ENCODE results near the gene TTLL11. TPM values are rescaled to one million over a fixed set of nuclear protein-coding genes. Genes with fewer than 3 reads are reported as not detected.
A peak's percentile ranks its signal among the peaks of the same experiment; 100 is the strongest.

The TTLL11 gene
- total RNA-seq, 2 experiments from 2014 or later: 1.5 to 2.1 TPM

DNA sequence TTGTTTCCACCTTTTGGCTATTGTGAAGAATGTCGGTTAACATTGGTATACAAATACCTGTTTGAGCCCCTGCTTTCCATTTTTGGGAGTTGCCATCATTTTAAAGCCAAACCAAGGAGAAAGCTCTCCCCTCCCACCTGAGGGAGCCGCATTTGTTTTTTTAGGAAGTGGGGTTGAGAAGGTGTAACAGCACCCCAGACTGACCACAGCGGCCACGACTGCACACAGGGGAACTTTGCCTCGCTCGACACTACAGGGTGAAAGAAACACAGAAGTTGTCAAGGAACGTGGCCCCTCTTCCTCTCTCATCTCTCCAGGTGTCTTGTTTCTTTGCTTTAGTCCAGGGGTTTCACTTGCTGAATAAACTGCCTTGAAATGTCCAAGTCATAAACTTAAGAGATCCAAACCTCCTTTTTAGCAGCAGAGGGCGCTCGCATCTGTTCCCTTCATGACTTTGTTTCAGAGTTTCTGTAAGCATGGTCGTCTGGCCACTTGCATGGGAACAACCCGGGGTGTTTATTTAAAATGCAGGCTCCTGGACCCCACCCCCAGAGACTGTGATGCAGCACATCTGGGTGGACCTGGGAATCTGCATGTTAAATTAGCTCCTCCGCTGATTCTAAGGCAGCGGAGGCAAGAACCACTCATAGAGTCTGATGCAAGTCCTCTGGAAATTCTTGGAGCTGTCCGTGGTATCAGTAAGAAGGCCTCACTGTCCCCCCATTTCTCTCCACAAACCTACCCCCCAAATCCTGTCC is 2.1 kb upstream of the TTLL11 start:
- ChIA-PET POLR2A (no interaction called here), CTCF (interaction anchor here (0.7 to 5.8 kb wide), 7 partner anchors 23 to 266 kb away, joined by 3 to 105 read pairs (median 4); no protein-coding TSS in a partner anchor)
- no peak overlapping the region for H3K4me3 Mint-ChIP-seq
- H3K27me3 Mint-ChIP-seq: peaks cover 29% of the 10 kb centered on the region
- DNase-seq: peak; percentile 57
- H3K4me1 Mint-ChIP-seq: peaks cover 34% of the 10 kb centered on the region
- no peaks in the 10 kb centered on the region for H3K36me3 Mint-ChIP-seq (ENCODE audit: low read depth)
- H3K9me3 Mint-ChIP-seq: no peaks in the 10 kb centered on the region
- H3K27ac Mint-ChIP-seq: no peak overlapping the region

DNA sequence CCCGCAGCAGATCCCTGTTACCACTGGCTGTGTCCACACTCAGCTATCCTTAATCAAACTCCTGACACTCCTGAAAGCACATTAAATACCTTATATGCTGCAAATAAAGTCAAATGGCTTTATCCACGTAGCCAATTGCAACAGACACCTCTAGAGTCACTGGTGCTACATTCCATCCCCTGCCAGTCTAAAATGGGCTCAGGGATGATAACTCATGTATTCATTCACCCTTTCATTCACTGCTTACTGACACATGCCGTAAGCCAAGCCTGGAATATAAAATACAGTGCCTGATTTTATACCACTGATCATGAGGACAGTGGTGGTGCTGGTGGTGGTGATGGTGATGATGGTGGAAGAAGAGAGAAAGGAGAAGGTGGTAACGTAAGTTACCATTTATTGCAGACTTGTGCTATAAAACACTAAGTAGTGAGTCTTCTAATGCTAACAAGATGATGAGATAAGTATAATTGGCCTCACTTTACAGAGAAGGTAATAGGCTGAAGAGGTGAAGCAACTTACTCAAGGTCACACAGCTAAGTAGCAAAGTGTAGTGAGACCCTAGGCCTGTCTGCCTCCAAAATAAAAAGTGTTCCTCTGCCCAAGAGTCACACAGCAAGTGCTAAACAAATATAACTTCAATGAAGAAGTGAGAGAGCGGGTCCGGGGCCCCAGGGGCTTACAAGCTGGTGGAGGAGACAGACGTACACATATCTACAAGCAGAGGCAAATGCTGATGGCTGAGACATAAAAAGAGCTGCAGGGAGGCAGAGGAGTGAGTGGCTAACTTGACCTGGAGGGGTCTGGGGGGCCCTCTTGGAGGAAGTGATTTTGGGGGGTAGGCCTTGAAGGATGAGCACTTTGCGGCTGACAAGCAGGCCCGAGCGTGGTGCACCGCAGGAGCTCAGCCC is 1.2 kb downstream of the TTLL11 start:
- ChIA-PET CTCF (interaction anchor here (0.6 to 4.9 kb wide), 5 partner anchors 7 to 582 kb away, joined by 3 to 32 read pairs (median 3); no protein-coding TSS in a partner anchor), POLR2A (interaction anchor here (0.8 to 2.1 kb wide), 2 partner anchors 173 to 821 kb away, joined by 3 to 16 read pairs; partner anchors contain the start of genes MRRF, RBM18 and ZBTB6)
- H3K27ac Mint-ChIP-seq: no peak overlapping the region
- H3K9me3 Mint-ChIP-seq: no peaks in the 10 kb centered on the region
- H3K4me1 Mint-ChIP-seq: peaks cover 31% of the 10 kb centered on the region
- peak overlapping the region; percentile 75 for H3K4me3 Mint-ChIP-seq
- no peak for DNase-seq
- no peaks in the 10 kb centered on the region for H3K36me3 Mint-ChIP-seq (ENCODE audit: low read depth)
- peaks cover 12% of the 10 kb centered on the region for H3K27me3 Mint-ChIP-seq

GRCh38 chr9:122090981-122091380 is 2.1 kb downstream of the TTLL11 start:
- H3K9me3 Mint-ChIP-seq: no peaks in the 10 kb centered on the region
- peaks cover 5% of the 10 kb centered on the region for H3K27me3 Mint-ChIP-seq
- H3K4me3 Mint-ChIP-seq: no peak overlapping the region
- ChIA-PET CTCF (interaction anchor here (4.9 kb wide), 1 partner anchor 8 kb away, joined by 32 read pairs; no protein-coding TSS in a partner anchor), POLR2A (no interaction called here)
- peaks cover 27% of the 10 kb centered on the region for H3K4me1 Mint-ChIP-seq
- DNase-seq: no peak
- H3K36me3 Mint-ChIP-seq (ENCODE audit: low read depth): no peaks in the 10 kb centered on the region
- H3K27ac Mint-ChIP-seq: no peak overlapping the region

DNA sequence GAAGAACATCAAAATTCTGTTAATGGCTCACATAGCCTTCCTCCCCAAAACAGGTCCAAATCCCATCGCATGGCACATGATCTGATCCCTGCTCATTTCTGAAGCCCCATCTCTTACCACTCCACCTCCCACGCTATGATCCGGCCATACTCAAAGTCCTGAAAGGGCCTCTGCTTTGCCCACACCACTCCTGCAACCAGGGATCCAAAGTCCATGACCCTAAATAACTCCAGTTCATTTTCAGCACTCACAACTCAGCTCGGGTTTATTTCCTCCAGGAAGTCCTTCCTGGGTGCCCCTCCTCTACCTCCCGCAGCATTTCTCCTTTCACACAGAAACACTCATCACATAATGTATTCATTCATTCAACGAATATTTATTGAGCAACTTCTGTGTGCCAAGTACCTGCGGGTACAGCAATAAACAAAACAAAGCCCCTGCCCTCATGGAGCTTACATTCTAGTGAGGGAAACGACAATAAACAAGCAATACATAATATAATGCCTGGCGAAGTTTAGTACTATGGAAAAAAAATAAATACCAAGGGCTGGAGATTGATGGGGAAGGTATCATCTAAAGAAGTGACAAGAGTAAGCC is 2.7 kb downstream of the TTLL11 start:
- ChIA-PET POLR2A (no interaction called here), CTCF (interaction anchor here (4.9 kb wide), 1 partner anchor 8 kb away, joined by 32 read pairs; no protein-coding TSS in a partner anchor)
- Mint-ChIP-seq H3K4me3 (no peak overlapping the region), H3K27me3 (peaks cover 5% of the 10 kb centered on the region), H3K27ac (no peak overlapping the region), H3K36me3 (ENCODE audit: low read depth) (no peaks in the 10 kb centered on the region), H3K9me3 (no peaks in the 10 kb centered on the region), H3K4me1 (peaks cover 27% of the 10 kb centered on the region)
- no peak for DNase-seq

GRCh38 chr9:122088880-122089706 is 4.0 kb downstream of the TTLL11 start:
- no peaks in the 10 kb centered on the region for H3K9me3 Mint-ChIP-seq
- no peaks in the 10 kb centered on the region for H3K27me3 Mint-ChIP-seq
- no peak for DNase-seq
- H3K27ac Mint-ChIP-seq: no peak overlapping the region
- H3K4me1 Mint-ChIP-seq: peaks cover 20% of the 10 kb centered on the region
- ChIA-PET POLR2A (no interaction called here), CTCF (interaction anchor here (0.9 to 4.9 kb wide), 3 partner anchors 10 to 261 kb away, joined by 3 to 32 read pairs (median 3); no protein-coding TSS in a partner anchor)
- no peaks in the 10 kb centered on the region for H3K36me3 Mint-ChIP-seq (ENCODE audit: low read depth)
- no peak overlapping the region for H3K4me3 Mint-ChIP-seq

DNA sequence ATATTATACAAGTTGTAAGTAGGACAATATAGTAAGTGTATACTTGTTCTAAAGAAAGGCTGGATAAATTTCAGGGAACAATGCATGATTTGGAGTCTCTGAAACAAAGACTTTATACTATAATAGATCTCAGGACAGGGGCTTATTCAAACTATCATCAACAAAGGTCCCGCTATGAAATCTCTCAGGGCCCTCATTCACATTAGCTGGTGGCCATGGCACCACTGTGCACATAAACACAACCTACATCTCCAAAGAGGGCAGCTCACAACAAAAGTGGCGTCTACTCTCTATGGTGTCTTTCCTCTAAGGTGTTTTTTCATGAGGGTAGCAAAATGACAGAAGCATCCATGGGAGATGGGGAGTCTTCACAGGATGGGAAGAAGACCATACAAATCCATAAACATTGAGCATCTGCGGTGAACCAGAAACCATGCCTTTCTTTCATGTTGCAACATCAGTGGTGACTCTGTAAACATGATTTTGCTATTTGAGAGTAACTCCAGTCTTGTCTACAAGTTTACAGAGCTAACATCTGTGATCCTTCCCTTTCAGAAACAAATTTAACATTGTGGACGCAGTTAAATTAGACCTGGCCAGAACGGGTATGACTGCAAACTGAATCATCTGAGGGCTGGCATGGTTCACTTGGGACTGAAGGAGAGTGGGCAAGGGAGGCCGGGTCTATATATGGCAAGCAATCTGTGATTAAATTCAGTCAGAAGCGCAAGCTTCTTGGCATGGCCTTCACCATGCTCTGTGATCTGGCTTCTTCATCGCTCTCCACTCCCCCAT is 5.5 kb downstream of the TTLL11 start:
- ChIA-PET CTCF (interaction anchor here (0.6 to 4.9 kb wide), 4 partner anchors 11 to 36 kb away, joined by 3 to 32 read pairs (median 4); no protein-coding TSS in a partner anchor), POLR2A (no interaction called here)
- Mint-ChIP-seq H3K27me3 (no peaks in the 10 kb centered on the region), H3K4me3 (no peak overlapping the region), H3K4me1 (peaks cover 15% of the 10 kb centered on the region), H3K36me3 (ENCODE audit: low read depth) (no peaks in the 10 kb centered on the region), H3K9me3 (no peaks in the 10 kb centered on the region), H3K27ac (no peak overlapping the region)
- DNase-seq: no peak

DNA sequence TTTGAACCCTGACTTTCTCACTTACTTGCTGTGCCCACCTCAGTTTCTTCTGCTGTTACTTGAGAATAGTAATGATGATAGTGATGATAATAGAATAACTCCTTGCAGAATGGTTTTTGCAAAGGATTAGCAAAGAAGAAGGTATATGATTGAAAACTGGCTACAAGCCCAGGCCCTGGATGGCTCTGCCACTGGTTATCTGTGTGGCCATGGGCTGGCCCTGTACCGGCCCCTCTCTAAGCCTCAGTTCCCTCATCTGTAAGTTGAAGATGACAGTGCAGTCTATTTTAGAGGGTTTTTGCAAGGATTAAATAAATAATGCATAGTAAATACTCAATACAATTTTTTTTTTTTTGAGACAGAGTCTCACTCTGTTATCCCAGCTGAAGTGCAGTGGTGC is 6.2 kb downstream of the TTLL11 start:
- Mint-ChIP-seq H3K27ac (no peak overlapping the region), H3K4me3 (no peak overlapping the region), H3K4me1 (peaks cover 9% of the 10 kb centered on the region), H3K27me3 (no peaks in the 10 kb centered on the region), H3K9me3 (no peaks in the 10 kb centered on the region), H3K36me3 (ENCODE audit: low read depth) (no peaks in the 10 kb centered on the region)
- DNase-seq: no peak
- ChIA-PET CTCF (interaction anchor here (4.9 kb wide), 1 partner anchor 12 kb away, joined by 32 read pairs; no protein-coding TSS in a partner anchor), POLR2A (no interaction called here)

DNA sequence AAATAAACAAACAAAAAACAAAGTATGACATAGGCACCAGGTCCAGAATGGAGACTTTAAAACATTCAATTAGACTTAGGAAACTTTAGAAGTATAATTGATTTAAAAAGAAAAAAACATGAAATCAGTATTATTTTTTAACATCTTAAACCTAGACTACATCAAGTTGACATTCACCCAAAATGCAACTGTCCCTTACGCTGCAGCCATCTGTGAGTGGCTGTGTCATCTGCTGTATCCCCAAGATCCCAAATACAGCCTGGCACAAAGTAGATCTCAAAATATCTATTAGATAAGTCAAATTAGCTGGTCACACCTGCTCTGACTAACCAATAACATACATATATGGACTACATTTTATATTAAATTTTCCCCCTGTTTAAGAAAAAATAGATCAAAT is 7.8 kb downstream of the TTLL11 start:
- POLR2A ChIA-PET: no interaction called here
- no peak for DNase-seq
- Mint-ChIP-seq H3K9me3 (no peaks in the 10 kb centered on the region), H3K4me1 (no peaks in the 10 kb centered on the region), H3K4me3 (no peak overlapping the region), H3K36me3 (ENCODE audit: low read depth) (no peaks in the 10 kb centered on the region), H3K27ac (no peak overlapping the region), H3K27me3 (no peaks in the 10 kb centered on the region)
- CTCF ChIA-PET: interaction anchor here (1.3 to 1.4 kb wide), 2 partner anchors 14 to 39 kb away, joined by 4 to 5 read pairs; no protein-coding TSS in a partner anchor

DNA sequence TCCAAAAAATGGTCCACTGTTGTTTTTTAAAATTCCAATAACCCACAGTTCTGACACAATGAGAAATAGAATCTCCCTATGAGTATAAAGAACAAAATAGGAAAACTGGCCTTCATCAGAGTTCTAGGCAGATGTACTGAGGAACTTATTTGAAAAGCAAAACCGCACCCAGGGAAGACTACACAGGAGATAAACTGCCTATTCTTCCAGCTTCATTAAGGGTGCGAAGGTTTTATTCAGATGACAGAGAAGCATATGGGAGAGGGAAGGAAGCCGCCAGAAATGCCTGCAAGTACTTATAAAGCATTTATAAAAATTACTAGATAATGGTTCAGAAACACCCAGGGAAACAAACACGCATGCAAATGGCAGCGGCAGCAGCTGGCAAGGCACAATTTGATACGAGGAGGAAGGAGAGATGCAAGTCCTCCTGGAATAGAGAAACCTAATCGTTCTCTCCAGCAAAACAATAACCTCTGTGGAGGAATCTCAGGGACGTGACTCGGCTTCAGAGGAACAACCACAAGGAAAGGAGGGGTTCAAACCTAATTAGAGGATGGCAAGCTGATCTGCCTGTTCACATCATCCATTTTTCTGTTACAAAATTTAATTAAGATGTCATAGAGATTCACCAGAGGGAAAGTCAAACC is 9.0 kb downstream of the TTLL11 start:
- DNase-seq: no peak
- no peak overlapping the region for H3K4me3 Mint-ChIP-seq
- H3K4me1 Mint-ChIP-seq: no peaks in the 10 kb centered on the region
- H3K27me3 Mint-ChIP-seq: no peaks in the 10 kb centered on the region
- H3K27ac Mint-ChIP-seq: no peak overlapping the region
- no peaks in the 10 kb centered on the region for H3K9me3 Mint-ChIP-seq
- POLR2A ChIA-PET: no interaction called here
- CTCF ChIA-PET: interaction anchor here (1.4 kb wide), 1 partner anchor 15 kb away, joined by 4 read pairs; no protein-coding TSS in a partner anchor
- H3K36me3 Mint-ChIP-seq (ENCODE audit: low read depth): no peaks in the 10 kb centered on the region

DNA sequence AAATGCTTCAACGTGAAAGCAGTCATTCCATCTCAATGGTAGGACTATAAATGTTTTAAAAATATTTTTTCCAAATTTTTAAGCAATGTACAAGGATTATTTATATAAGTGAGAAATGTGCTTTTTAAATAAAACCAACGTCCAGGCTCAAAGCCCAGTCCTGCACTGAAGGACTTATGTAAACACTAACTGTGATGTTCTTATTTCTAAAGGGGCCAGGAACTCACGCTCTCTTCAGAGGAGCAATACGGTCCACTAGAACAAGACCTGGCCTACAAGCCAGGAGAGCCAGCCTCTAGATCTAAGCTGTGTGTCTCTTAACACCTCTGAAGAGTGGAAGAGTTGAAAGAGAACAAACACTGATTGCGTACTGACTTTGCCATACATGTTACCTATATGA is 12.1 kb downstream of the TTLL11 start:
- no peaks in the 10 kb centered on the region for H3K4me1 Mint-ChIP-seq
- no peaks in the 10 kb centered on the region for H3K27me3 Mint-ChIP-seq
- no peak for DNase-seq
- H3K27ac Mint-ChIP-seq: no peak overlapping the region
- H3K4me3 Mint-ChIP-seq: no peak overlapping the region
- peaks cover 5% of the 10 kb centered on the region for H3K36me3 Mint-ChIP-seq (ENCODE audit: low read depth)
- POLR2A ChIA-PET: no interaction called here
- peaks cover 8% of the 10 kb centered on the region for H3K9me3 Mint-ChIP-seq
- CTCF ChIA-PET: interaction anchor here (0.9 kb wide), 1 partner anchor 18 kb away, joined by 4 read pairs; no protein-coding TSS in a partner anchor

DNA sequence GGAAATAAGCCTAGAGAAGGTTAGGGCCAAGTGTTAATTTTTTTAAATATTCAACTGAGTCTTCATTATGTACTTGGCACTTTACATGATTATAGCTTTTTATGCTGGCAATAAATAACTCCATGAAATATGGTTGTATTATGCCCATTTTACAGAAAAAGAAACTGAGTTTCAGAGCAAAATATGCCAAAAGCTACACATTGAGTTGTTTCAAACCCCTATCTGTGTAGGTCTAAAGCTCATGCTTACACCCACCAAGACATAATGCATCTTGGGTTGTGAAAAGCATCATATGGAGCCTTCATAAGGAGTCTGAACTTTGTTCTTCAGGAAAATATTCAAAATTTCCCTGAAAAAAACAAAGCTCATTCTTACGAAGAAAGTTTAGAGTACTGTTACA is 14.6 kb downstream of the TTLL11 start:
- H3K9me3 Mint-ChIP-seq: peaks cover 8% of the 10 kb centered on the region
- ChIA-PET CTCF (interaction anchor here (1.0 kb wide), 1 partner anchor 21 kb away, joined by 3 read pairs; no protein-coding TSS in a partner anchor), POLR2A (interaction anchor here (1.1 kb wide), 1 partner anchor 19 kb away, joined by 3 read pairs; no protein-coding TSS in a partner anchor)
- no peaks in the 10 kb centered on the region for H3K27me3 Mint-ChIP-seq
- H3K27ac Mint-ChIP-seq: no peak overlapping the region
- no peaks in the 10 kb centered on the region for H3K4me1 Mint-ChIP-seq
- peaks cover 5% of the 10 kb centered on the region for H3K36me3 Mint-ChIP-seq (ENCODE audit: low read depth)
- DNase-seq: no peak
- no peak overlapping the region for H3K4me3 Mint-ChIP-seq
